Neural progenitor cell (in vitro differentiated cells): ENCODE data around the gene ZC3H7A. TPM values are rescaled to one million over a fixed set of nuclear protein-coding genes. Genes with fewer than 3 reads are reported as not detected.

Source experiments
- DNase-seq: peaks from one replicate; pipeline ENCODE4 v3.0.0-alpha.2; 2016; ENCODE audit warnings: low spot score
- H2AFZ ChIP-seq: fragments of 200-600 bp; sonication (generic); replicated peaks from 2 replicates; pipeline ENCODE4 v1.6.1; 2016; ENCODE audit warnings: antibody characterized with exemption
- H3F3A ChIP-seq: fragments of 200-600 bp; sonication (generic); 2 replicates; pipeline ENCODE4 v1.6.1; 2016; ENCODE audit warnings: antibody characterized with exemption, low read depth
- H3K27ac ChIP-seq: fragments of 200-600 bp; sonication (generic); 2 replicates; pipeline ENCODE4 v1.5.1; 2016; ENCODE audit warnings: mild to moderate bottlenecking
- H3K27me3 ChIP-seq: fragments of 200-600 bp; sonication (generic); 2 replicates; pipeline ENCODE4 v1.6.1; 2016; ENCODE audit warnings: mild to moderate bottlenecking, moderate library complexity
- H3K36me3 ChIP-seq: fragments of 200-600 bp; sonication (generic); 2 replicates; pipeline ENCODE4 v1.5.1; 2016
- H3K4me1 ChIP-seq: fragments of 200-600 bp; sonication (generic); 2 replicates; pipeline ENCODE4 v1.6.1; 2016; ENCODE audit warnings: mixed run types
- H3K4me2 ChIP-seq: fragments of 200-600 bp; sonication (generic); 2 replicates; pipeline ENCODE4 v1.6.1; 2016
- H3K4me3 ChIP-seq: fragments of 200-600 bp; sonication (generic); 2 replicates; pipeline ENCODE4 v1.5.1; 2016
- H3K79me2 ChIP-seq: fragments of 200-600 bp; sonication (generic); 2 replicates; pipeline ENCODE4 v1.6.1; 2016; ENCODE audit warnings: low read depth
- H3K9ac ChIP-seq: fragments of 200-600 bp; sonication (generic); 2 replicates; pipeline ENCODE4 v1.6.1; 2016
- H3K9me3 ChIP-seq: fragments of 200-600 bp; sonication (generic); 2 replicates; pipeline ENCODE4 v1.5.1; 2016; ENCODE audit warnings: low read depth
- H4K20me1 ChIP-seq: fragments of 200-600 bp; sonication (generic); 2 replicates; pipeline ENCODE4 v1.6.1; 2016; ENCODE audit warnings: low read depth
- H3K27ac Mint-ChIP-seq: 3 replicates; pipeline ENCODE4 v1.8.0; 2021; ENCODE audit warnings: mixed read lengths
- H3K27me3 Mint-ChIP-seq: 2 replicates; pipeline ENCODE4 v1.8.0; 2022; ENCODE audit warnings: low read depth, mild to moderate bottlenecking, inconsistent platforms, moderate library complexity, mixed read lengths; ENCODE audit not compliant: insufficient read depth
- H3K36me3 Mint-ChIP-seq: 3 replicates; pipeline ENCODE4 v1.8.0; 2021; ENCODE audit warnings: mixed read lengths
- H3K4me1 Mint-ChIP-seq: 3 replicates; pipeline ENCODE4 v1.8.0; 2021; ENCODE audit warnings: mixed read lengths
- H3K4me3 Mint-ChIP-seq: 3 replicates; pipeline ENCODE4 v1.8.0; 2021; ENCODE audit warnings: mild to moderate bottlenecking, moderate library complexity, mixed read lengths
- H3K9me3 Mint-ChIP-seq: 3 replicates; pipeline ENCODE4 v1.8.0; 2020; ENCODE audit warnings: mixed read lengths
- EZH2 ChIP-seq: fragments of 200-600 bp; sonication (generic); IDR thresholded peaks from 2 replicates; pipeline ENCODE4 v1.6.1; 2017; ENCODE audit warnings: antibody characterized with exemption, mild to moderate bottlenecking, moderate library complexity
- EZH2phosphoT487 ChIP-seq: fragments of 200-600 bp; sonication (generic); IDR thresholded peaks from 2 replicates; pipeline ENCODE4 v1.6.1; 2017; ENCODE audit warnings: antibody characterized with exemption
- total RNA-seq: library from RNA; depleted of rRNA; stranded (reverse); fragments of >200 nt; gene quantifications from 2 replicates; pipeline ENCODE4 v1.2.3, GENCODE V29; 2015; ENCODE audit warnings: low replicate concordance
- TF ChIP-seq, protein P1 (sequence below): fragments of 200-600 bp; sonication (generic); IDR thresholded peaks from 2 replicates; pipeline ENCODE4 v1.5.1; 2017; ENCODE audit warnings: antibody characterized with exemption, mild to moderate bottlenecking

ZC3H7A gene
- total RNA-seq, 1 donor from 2014 or later, result 82.6 TPM

DNA sequence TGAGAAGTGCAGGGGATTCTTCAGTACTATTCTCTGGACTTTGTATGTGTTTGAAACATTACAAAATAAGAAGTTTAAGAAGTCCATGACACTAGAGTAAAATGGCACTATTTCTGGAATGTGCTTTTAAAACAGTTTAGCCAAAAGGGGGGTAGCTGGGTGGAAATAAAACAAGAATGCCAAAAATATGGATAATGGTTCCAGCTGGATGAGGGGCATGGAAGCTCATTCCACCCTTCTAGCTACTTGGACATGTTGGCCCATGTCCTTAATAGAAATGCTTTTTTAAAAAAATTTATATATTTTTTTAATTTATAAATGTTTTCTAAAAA, 13.1 kb downstream of the ZC3H7A start:
- H3K27me3 ChIP-seq, result no peaks in the 10 kb centered on the region
- no peak overlapping the region for H3K27ac ChIP-seq
- Mint-ChIP-seq H3K27ac (no peak overlapping the region), H3K4me3 (no peak overlapping the region), H3K9me3 (no peaks in the 10 kb centered on the region), H3K27me3 (no peaks in the 10 kb centered on the region), H3K36me3 (peaks cover 4% of the 10 kb centered on the region), H3K4me1 (peaks cover 10% of the 10 kb centered on the region)
- no peak overlapping the region for H2AFZ ChIP-seq
- peaks cover 96% of the 10 kb centered on the region for H3K79me2 ChIP-seq
- DNase-seq, result no peak
- H3K9me3 ChIP-seq, result no peaks in the 10 kb centered on the region
- H4K20me1 ChIP-seq, result peaks cover 58% of the 10 kb centered on the region
- no peaks in the 10 kb centered on the region for H3F3A ChIP-seq
- H3K36me3 ChIP-seq, result no peaks in the 10 kb centered on the region
- H3K4me2 ChIP-seq, result no peak overlapping the region
- no peak overlapping the region for H3K9ac ChIP-seq
- TF ChIP-seq EZH2phosphoT487, result no peak
- TF ChIP-seq, protein P1, sequence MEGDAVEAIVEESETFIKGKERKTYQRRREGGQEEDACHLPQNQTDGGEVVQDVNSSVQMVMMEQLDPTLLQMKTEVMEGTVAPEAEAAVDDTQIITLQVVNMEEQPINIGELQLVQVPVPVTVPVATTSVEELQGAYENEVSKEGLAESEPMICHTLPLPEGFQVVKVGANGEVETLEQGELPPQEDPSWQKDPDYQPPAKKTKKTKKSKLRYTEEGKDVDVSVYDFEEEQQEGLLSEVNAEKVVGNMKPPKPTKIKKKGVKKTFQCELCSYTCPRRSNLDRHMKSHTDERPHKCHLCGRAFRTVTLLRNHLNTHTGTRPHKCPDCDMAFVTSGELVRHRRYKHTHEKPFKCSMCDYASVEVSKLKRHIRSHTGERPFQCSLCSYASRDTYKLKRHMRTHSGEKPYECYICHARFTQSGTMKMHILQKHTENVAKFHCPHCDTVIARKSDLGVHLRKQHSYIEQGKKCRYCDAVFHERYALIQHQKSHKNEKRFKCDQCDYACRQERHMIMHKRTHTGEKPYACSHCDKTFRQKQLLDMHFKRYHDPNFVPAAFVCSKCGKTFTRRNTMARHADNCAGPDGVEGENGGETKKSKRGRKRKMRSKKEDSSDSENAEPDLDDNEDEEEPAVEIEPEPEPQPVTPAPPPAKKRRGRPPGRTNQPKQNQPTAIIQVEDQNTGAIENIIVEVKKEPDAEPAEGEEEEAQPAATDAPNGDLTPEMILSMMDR, result no peak
- TF ChIP-seq EZH2, result no peak
- H3K4me1 ChIP-seq, result no peaks in the 10 kb centered on the region
- no peak overlapping the region for H3K4me3 ChIP-seq

DNA sequence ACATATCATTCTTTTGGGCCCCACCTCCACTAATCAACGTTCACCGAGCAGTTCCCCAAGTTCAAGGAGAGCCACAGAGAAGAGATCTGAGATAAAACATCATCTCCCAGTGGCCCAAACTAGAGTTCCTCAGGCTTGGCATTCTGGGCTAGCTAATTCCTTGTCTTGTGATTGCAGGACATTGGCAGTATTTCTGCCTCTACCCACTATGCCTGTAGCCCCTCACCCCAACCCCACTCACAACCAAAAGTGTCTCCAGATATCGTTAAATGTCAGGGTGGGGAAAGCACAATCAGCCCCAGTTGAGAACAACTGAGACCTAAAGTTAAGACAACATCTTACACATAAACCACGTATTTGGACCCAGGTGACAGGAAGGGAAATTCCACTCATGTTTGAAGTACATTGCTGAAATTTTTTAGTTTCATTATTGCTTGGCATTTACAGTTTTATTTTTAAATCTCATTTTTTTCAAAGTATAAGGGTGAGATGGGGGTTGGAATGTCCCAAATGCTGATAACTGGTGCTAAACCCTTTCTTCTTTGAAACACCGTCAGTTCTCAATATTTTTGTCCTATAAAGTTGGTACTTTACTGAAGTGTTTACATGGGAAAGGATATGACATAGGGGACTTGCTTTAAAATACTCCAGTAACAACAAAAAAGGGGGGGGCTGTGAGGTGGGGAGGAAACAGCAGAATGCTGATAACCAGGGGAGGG, 13.6 kb downstream of the ZC3H7A start:
- Histone ChIP-seq H3K9me3 (no peaks in the 10 kb centered on the region), H4K20me1 (peaks cover 54% of the 10 kb centered on the region), H3K79me2 (peaks cover 90% of the 10 kb centered on the region), H3K4me1 (no peaks in the 10 kb centered on the region), H3K4me3 (no peak overlapping the region), H3K27me3 (no peaks in the 10 kb centered on the region), H3K9ac (no peak overlapping the region), H3F3A (no peaks in the 10 kb centered on the region), H3K27ac (no peak overlapping the region), H2AFZ (no peak overlapping the region), H3K36me3 (no peaks in the 10 kb centered on the region), H3K4me2 (no peak overlapping the region)
- Mint-ChIP-seq H3K27me3 (no peaks in the 10 kb centered on the region), H3K27ac (no peak overlapping the region), H3K36me3 (peaks cover 4% of the 10 kb centered on the region), H3K4me3 (no peak overlapping the region), H3K4me1 (peaks cover 10% of the 10 kb centered on the region), H3K9me3 (no peaks in the 10 kb centered on the region)
- no peak for DNase-seq
- no peak for TF ChIP-seq EZH2phosphoT487
- TF ChIP-seq EZH2, result no peak
- TF ChIP-seq, protein P1, result no peak

DNA sequence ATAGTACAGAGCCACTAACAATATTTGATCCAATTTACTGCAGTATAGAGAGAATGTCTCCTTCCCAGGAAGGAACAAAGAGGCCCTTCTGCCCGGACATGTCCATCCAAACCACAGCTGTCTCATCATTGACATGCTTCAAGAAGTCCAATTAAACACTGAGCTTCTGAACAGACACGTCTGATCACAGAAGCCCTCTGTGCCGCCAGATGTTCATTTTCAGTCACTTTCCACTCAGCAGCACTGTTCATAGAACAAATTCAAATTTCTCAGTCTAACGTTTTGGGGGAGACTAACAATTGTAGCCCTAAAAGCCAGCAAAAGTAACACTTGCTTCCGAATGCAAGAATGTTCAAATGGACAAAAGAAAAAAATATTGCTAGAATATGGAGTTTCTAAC, 15.3 kb downstream of the ZC3H7A start:
- H3K9me3 ChIP-seq, result no peaks in the 10 kb centered on the region
- H3K4me2 ChIP-seq, result no peak overlapping the region
- no peak overlapping the region for H3K4me3 ChIP-seq
- no peak overlapping the region for H3K4me3 Mint-ChIP-seq
- H3K27ac ChIP-seq, result peak overlapping the region; percentile 42
- no peak overlapping the region for H2AFZ ChIP-seq
- H3F3A ChIP-seq, result no peaks in the 10 kb centered on the region
- H3K4me1 ChIP-seq, result no peaks in the 10 kb centered on the region
- TF ChIP-seq, protein P1, result no peak
- TF ChIP-seq EZH2phosphoT487 (no peak), EZH2 (no peak)
- peaks cover 3% of the 10 kb centered on the region for H3K36me3 Mint-ChIP-seq
- H4K20me1 ChIP-seq, result peaks cover 37% of the 10 kb centered on the region
- peaks cover 73% of the 10 kb centered on the region for H3K79me2 ChIP-seq
- DNase-seq, result no peak
- H3K9me3 Mint-ChIP-seq, result no peaks in the 10 kb centered on the region
- H3K9ac ChIP-seq, result peak overlapping the region; percentile 6
- peaks cover 6% of the 10 kb centered on the region for H3K36me3 ChIP-seq
- peaks cover 6% of the 10 kb centered on the region for H3K4me1 Mint-ChIP-seq
- H3K27me3 Mint-ChIP-seq, result no peaks in the 10 kb centered on the region
- H3K27me3 ChIP-seq, result no peaks in the 10 kb centered on the region
- H3K27ac Mint-ChIP-seq, result peak overlapping the region; percentile 78
